LHCN-M2 (cell line): ENCODE results near the gene SLC43A1. TPM values are rescaled to one million over a fixed set of nuclear protein-coding genes. Genes with fewer than 3 reads are reported as not detected.

Experiments
- DNase-seq: peaks from one replicate; pipeline ENCODE4 v3.0.0-alpha.2; 2012; ENCODE audit warnings: low read depth
- total RNA-seq: library from RNA; depleted of rRNA; stranded (reverse); fragments of >200 nt; gene quantifications from 2 replicates; pipeline ENCODE4 v1.2.3, GENCODE V29; 2014

Gene SLC43A1
- total RNA-seq, 1 experiment from 2014 or later: 7.7 TPM

DNA sequence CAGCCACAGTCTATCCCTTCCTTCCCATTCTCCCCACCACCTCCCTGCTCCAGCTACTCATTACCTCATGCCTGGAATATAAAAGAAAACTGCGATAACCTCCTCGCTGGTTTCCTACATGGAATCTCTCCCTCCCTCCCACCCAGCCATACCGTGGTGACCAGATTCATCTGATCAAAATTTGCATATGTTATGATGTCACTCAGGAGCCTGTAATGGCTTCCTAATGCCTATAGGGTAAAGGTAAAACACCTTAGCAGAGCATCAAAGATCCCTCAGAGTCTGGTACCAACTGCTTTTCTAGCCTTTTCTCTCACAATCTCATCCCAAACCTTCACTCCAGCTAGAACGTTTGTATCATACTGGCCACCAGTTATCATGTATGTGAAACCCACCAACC, 35.6 kb downstream of the SLC43A1 start:
- no peak for DNase-seq

DNA sequence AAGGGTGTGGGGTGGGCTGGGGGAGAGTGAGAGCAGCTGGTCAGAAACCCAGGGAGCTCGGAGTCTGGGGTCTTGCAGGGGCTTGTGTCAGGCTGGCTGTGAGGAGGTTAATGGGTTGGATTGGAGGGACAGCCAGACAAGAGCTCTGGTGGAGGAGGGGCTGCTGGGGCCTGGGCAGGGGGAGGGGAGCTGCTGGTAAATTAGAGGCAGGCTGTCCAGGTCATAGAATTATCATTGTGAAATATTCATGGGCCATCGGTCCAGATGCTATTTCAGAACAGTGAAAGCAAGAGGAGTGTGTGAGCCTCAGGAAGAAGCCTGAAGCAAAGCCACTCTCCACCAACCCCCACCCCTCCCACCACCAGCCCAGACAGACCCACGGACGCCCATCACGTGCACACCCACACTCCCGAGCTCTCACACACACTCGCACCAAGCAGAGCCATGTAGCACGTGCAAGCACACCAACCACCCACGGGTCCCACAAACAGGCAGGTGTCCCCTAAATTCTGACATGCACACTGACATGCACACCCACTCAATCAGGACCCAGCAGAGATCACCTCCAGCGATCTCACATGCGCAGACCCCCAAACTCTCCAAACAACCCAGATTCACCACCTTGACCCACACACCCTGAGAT, 36.4 kb downstream of the SLC43A1 start:
- no peak for DNase-seq

DNA sequence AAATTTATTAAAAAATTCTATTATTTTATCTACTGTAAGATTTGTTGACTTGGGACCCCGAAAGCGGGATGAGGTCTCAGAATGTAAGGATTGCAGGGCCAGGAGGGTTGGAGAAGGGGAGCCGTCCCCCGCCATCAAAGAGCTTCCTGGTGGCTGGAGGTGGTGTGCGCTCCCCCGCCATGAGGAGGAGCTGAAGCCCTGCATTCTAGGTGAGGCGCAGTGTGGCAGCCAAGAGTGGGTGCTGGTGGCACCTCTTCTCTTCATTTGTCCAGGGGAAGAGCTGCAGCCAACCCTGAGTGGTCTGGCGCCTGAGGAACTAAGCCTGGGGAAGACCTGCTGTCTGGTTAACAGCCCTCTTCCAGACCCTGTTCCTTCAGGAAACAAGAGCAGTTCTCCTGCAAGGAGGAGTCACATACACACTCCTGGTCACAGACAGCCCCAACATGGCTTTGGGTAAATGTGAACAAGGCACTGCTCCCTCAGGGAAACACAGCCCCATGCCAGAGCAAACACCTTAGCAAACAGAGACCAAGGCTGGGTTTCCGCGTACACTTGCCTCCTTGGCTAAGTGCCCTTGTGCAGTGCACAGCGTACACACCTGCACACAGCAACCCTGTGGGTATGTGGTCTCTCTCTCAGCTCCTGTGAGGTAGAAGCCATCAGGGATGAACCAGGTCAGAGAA, 37.9 kb downstream of the SLC43A1 start:
- no peak for DNase-seq

DNA sequence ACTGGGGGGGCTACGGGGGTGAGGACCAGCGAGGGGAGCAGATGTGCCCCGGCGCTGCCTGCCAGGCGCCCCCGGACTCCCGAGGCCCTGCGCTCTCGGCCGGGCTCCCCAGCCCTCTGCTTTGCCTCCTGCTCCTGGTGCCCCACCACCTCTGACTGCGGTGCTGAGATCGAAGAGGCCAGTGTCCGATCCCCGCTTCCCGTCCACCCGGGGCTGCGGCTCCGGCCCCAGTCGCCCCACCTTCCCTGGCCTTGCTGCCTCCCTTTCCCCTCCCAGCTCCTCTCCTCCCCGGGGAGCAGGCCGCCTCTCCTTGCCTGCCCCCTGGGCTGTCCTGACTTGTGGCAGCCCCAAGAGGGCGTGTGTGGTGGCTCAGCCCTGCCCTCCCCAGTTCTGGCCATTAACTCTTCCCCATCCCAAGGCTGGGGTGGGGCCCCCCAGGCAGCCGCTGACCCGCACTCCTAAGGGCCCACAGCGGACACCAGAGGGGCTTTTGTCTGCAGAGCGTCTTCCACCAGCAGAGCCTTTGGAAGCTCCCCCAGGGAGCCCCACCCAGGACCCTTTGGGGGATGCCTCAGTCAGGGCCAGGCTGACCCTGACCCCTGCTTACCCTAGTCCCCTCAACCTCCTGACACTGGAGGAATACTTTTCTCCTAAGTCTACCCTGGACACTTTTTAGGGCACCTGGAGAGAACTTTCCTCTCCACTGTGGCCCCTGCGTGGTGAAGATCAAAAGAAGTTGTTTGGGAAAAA, 38.6 kb downstream of the SLC43A1 start:
- no peak for DNase-seq

DNA sequence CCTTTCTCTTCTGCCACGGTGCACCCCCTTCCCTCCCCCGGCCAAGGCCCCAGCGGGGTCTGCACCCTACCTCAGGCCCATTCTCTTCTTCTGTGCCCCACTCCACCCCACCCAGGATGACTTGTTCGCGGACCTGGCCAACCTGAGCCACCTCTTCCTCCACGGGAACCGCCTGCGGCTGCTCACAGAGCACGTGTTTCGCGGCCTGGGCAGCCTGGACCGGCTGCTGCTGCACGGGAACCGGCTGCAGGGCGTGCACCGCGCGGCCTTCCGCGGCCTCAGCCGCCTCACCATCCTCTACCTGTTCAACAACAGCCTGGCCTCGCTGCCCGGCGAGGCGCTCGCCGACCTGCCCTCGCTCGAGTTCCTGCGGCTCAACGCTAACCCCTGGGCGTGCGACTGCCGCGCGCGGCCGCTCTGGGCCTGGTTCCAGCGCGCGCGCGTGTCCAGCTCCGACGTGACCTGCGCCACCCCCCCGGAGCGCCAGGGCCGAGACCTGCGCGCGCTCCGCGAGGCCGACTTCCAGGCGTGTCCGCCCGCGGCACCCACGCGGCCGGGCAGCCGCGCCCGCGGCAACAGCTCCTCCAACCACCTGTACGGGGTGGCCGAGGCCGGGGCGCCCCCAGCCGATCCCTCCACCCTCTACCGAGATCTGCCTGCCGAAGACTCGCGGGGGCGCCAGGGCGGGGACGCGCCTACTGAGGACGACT, 39.3 kb downstream of the SLC43A1 start:
- no peak for DNase-seq

DNA sequence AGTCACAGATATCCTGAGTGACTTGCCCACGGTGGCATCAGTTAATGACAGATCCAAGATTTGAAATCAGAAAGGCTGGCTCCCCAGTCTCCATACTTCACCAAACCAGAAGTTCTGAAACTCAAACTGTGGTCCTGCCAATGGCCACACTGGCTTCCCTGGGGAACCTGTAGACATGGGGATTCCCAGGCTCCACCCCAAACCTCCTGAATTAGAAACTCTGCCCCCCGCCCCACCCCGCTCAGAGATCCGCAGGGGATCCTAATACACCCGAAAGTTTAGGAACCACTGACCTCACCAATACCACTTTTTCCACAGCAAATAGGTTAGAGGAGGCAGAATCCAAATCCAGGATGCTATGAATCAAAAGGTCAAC, 39.8 kb downstream of the SLC43A1 start:
- DNase-seq: no peak

DNA sequence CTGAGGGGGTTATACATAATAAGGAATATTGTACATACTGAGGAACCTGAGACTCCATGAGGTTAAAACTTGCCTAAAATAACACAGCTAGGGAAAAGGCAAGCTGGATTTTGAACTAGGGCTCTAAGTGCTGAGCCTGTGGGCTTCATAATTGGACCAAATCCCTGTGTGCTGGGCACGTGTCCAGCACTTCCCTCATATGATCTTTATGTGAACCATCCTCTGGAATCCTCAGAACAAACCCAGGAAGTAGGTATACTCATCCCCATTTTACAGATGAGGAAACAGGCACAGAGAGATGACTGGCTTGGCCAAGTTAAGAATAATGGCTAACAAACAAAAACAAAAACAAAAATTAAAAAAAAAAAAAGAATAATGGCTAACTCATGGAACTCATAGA, 40.3 kb downstream of the SLC43A1 start:
- no peak for DNase-seq

DNA sequence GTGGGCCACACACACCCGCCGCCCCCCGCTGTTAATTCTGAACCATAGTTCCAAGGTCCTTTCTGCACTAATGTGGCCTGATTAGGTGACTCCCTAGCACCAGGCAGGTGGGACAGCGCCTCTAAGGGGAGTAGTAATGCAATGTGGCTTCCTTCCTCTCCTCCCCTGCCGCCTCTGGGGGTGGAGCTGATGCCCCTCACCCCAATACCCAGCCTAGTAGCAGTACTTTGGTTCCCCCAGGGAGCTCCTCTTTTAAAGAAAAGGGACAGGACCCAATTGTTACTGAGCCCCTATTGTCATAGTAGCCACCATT, 40.7 kb downstream of the SLC43A1 start:
- no peak for DNase-seq

DNA sequence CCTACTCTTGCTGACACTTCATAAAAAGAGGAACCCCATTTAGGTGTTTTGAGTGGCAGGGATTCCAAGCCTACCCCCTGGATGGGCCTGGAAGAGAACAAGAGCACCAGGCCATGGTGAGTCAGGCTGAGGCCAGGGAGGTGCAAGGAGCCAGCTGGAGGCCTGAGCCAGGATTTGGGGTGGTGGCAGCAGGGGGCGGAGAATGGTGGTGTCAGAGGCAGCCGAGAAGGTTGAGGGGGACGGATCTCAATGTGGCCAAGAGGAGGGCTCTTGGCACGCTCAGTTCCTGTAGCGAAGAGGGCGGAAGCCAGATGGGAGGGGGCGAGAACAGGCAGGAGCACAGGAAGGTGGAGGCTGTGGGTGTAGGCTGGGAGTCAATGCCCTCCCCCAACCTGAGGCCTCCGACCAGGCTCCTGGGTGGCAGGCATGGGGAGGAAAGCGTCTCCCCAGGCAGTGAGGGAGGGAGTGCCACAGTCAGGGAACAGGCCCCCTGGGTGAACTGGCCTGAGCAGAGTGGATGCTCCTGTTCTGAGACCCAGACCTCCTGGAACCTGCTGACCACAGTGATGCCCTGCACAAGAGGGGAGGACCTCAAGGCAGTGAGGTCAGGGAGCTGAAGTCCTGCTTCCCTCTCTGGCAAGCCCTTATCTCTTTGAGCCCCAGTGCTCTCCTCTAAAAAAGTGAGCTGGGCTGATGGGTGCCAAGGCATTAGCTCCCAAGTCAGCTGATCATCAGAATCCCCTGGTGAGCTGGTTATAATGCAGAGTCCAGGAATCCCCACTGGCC, 41.3 kb downstream of the SLC43A1 start:
- no peak for DNase-seq

DNA sequence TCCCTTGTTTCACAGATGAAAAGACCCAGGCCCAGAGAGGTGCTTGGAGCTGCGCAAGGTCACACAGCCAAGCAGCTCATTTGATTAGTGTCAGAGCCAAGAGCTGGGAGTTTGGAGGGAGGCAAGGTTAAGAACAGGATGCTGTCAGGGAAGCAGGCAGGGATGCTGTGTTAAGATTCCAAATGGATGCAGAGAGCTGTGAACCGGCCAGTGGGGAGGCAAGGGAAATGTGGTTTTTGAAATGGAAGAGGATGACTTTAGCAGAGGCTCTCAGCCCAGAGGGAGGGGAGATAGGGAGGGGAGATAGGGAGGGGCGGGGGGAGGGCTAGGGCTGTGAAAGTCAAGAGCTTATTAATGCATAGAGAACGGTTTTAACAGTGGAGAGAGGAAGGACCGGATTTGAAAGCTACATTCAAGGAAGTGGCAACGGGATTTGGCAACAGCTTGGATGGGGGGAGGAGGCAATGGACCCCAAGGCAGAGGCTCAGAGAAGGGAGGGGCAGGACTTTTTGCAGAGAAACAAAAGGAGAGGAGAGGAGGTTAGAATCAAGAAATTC, 42.1 kb downstream of the SLC43A1 start:
- no peak for DNase-seq

DNA sequence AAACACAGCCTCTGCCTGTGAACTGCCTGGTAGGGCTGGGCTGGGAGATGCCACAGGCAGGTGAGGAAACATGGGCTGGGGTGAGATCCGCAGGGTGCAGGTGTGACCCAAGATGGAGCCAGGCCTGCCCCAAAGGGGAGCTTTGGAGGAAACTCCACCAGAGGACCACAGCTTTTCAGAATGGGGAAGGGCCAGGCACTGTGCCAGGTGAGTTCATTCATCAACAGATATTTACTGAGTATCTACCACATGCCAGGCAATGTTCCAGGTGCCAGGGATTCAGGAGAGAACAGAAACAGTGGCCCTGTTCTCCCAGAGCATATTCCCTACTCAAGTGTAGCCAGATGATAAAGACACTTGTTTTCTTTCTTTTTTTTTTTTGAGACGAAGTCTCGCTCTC, 44.0 kb downstream of the SLC43A1 start:
- DNase-seq: no peak

DNA sequence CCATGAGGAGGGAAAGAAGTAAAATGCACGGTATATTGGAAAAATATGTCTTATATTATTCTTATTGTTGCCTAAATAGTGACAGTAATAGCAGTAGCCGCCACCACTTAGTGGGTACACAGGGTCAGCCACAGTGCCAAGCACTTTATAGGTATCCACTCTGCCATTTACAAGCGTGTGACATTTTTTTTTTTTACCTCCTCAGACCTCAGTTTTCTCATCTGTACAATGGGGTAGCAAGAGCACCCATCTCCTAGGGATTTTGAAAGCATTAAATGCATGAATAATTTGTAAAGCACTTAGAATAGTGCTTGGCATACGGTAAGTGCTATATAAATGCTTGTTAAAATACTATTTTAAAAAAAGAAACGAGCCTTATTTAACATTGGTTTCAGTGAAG, 46.2 kb downstream of the SLC43A1 start:
- no peak for DNase-seq

DNA sequence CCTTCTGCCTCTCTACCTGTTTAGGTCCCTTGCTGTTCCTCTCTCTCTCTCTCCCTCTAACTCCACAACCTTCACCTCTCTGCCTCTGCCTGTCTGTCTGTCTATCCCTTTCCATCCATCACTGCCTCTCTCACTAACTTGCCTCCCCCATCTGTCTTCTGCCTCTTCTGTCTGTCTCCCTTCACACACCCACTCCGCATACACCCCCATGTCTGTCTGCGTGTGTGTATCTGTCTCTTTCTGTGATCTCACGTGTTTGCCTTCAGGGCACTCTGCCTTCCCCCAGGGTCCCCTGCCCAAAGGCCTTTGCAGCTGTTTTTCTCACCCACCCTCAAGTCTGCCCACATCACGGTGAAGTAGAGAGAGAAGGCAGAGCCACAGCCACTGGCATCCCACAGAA, 47.2 kb downstream of the SLC43A1 start:
- DNase-seq: no peak

DNA sequence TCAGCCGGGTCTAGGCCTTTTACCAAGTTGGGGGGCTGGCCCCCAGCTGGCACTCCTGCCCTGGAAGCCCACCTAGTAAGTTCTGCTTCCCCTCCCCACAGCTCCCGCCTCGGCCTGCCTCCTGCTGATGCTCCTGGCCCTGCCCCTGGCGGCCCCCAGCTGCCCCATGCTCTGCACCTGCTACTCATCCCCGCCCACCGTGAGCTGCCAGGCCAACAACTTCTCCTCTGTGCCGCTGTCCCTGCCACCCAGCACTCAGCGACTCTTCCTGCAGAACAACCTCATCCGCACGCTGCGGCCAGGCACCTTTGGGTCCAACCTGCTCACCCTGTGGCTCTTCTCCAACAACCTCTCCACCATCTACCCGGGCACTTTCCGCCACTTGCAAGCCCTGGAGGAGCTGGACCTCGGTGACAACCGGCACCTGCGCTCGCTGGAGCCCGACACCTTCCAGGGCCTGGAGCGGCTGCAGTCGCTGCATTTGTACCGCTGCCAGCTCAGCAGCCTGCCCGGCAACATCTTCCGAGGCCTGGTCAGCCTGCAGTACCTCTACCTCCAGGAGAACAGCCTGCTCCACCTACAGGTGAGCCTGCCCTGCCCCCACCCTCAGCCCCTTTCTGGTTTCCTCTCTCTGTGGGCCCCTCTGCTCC, 47.9 kb downstream of the SLC43A1 start:
- DNase-seq: no peak

DNA sequence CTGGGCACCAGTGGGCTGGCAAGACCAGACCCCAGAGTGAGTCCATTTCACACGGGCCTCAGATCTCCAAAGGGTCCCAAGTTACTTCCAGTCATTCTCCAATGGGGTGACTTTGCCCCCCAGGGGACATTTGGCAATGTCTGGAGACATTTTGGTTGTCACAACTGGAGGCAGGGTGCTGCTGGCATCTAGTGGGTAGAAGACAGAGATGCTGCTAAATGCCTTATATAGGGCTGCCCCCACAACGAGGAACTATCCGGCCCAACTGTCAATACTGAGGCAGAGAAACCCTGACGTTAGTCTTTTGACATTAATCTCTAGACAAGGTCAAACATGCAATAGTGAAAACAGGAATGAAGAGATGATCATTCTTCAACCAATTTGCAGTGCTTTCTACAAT, 48.8 kb downstream of the SLC43A1 start:
- DNase-seq: no peak

DNA sequence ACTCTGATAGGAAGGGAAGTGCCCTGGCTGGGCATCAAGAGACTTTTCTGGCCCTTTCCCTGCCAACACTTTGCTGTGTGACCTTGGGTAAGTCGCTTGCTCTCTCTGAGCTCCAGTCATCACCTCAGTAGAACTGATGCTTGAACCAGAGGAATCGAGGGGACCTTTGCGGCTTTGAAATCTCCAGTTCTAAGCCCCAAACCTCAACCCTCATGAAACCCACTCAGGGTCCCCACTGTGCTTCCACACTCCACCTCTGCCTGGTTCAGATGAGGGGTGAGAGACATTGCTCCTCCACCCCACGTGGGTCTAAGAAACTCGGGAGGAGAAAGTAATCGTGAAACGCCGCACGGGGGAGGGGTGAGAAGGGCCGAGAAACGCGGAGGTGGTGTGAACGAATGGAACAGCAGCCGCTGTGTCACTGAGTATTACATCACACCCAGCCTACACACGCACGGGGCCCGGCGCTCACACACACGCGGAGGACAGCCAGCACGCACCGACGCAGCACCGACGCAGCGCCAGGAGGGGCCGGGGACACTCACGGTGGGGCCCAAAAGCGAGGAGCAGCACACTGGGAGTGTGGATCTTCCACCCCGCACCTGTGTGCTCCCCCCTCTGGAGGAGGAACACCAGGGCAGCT, 50.8 kb downstream of the SLC43A1 start:
- no peak for DNase-seq

DNA sequence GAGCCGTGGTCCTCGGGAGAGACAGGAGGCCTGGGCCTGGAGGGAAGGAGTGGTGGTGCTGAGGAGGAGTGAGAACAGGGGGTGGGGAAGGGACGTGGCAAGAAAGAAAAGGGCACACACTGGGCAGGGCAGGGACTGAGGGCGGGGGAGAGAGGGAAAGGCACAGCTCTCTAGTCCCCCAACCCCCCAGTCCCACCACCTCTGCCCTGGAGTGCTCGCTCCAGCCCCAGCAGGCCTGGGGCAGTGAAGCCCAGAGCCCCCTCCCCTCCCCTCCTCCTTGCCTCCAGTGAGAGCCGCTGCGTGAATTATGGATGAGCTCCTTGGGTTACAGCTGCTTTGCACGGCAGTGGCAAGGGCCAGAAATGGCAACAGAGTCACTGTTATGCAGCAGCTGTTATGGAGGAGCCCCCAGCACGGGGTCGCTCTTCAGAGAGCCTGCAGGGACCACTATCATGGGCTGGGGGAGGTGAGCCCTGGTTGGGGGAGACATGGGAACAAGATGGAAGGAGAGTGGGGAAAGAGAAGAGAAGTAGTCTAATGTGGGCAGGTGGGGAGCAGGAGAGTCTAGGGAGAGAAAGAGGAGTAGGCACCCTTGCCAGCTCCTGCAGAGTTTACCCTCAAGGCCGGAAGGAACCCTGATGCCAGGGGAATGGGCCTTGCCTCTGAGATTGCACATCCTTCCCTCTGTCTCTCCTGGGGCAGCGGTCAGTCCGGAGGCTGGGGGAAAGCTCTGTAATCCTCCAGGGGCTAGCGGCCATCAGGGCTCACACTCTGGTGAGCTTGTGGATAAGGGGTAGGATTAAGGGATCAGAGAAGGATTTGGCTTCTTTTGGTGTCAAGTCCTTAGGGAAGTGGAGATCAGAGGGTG, 51.6 kb downstream of the SLC43A1 start:
- no peak for DNase-seq

DNA sequence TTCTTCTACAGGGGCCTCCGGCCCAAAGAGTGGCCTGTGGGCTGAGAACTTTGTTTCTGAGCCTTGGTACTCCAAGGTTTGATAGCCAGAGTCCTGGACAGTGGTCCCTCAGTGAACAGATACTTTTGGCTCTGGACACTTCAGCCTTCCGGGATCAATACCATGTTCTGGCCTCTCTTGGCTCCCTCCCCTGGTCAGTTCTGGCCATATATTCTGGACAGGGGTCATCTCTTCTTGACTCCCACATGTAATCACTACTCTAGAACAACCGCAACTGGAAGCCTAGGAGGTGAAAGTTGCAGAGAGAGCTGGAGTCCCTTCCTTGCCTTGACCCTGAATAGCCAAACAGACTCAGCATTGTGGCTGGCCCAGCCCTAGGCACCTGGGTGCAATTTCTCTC, 52.9 kb downstream of the SLC43A1 start:
- no peak for DNase-seq

DNA sequence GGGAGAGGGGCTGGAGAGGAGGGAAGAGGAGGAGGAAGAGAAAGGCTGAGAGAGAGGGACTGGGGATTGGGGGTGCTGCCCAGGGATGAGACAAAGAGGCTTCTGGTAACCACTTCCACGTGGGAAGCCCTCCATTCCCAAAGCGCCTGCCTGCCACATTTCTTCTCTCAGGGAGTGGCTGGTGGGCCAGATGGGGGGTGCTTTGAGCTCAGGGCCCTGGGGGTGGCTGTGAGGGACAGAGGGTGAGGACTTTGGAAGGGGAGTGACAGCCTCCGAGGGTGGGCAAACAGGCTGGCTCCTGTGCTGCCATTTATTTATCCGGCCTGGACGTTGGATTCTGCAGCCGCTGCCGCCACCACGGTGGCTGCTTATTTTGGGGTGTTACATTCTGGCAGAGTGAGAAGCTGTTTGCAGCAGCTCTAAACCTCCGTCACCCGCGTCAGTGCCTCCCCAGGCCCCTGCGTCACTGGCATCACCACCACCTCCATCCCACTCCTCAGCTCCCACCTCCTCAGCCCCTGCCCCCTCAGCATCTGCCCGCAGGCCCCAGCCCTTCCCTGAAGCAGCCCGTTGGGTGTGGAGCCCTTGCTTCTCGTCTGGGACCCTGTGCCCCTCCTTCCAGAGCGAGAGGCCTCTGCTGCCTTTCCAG, 53.5 kb downstream of the SLC43A1 start:
- DNase-seq: no peak
